MCF 10A (cell line): Measurements from ENCODE around the gene ITFG1. TPM values are rescaled to one million over a fixed set of nuclear protein-coding genes. Genes with fewer than 3 reads are reported as not detected.

ENCODE experiments used
- BruUV-seq: library from RNA; stranded (reverse); fragments of 400-500 nt; replicated peaks from 2 replicates; lab custom pipeline; 2021; lab: Mats Ljungman, UMichigan
- CTCF ChIA-PET: fragments of 300-600 bp; sonication (Branson Sonifier 250); formaldehyde crosslinking; extraction: SDS; loops from one replicate; lab custom pipeline; 2021; ENCODE audit warnings: antibody characterized with exemption, inconsistent platforms; lab: Yijun Ruan, JAX
- POLR2A ChIA-PET: fragments of 300-600, 350-650 bp; sonication (Branson Sonifier 250); formaldehyde crosslinking; extraction: SDS; loops from one replicate; lab custom pipeline; 2020; ENCODE audit warnings: antibody characterized with exemption, inconsistent platforms; lab: Yijun Ruan, JAX
- DNase-seq: peaks from one replicate; pipeline ENCODE4 v3.0.0-alpha.2; 2018; ENCODE audit not compliant: unreplicated experiment
- H3K27ac Mint-ChIP-seq: one replicate; pipeline ENCODE4 v1.8.0; 2022; ENCODE audit warnings: mild to moderate bottlenecking, low read depth, mixed read lengths; ENCODE audit not compliant: unreplicated experiment
- H3K27me3 Mint-ChIP-seq: one replicate; pipeline ENCODE4 v1.8.0; 2022; ENCODE audit warnings: mixed read lengths; ENCODE audit not compliant: insufficient read depth, unreplicated experiment
- H3K36me3 Mint-ChIP-seq: one replicate; pipeline ENCODE4 v1.8.0; 2022; ENCODE audit warnings: mild to moderate bottlenecking, moderate library complexity, mixed read lengths; ENCODE audit not compliant: insufficient read depth, unreplicated experiment
- H3K4me1 Mint-ChIP-seq: one replicate; pipeline ENCODE4 v1.8.0; 2022; ENCODE audit warnings: mixed read lengths; ENCODE audit not compliant: insufficient read depth, unreplicated experiment
- H3K4me3 Mint-ChIP-seq: one replicate; pipeline ENCODE4 v1.8.0; 2022; ENCODE audit warnings: mild to moderate bottlenecking, moderate library complexity, mixed read lengths; ENCODE audit not compliant: unreplicated experiment
- H3K9me3 Mint-ChIP-seq: one replicate; pipeline ENCODE4 v1.8.0; 2022; ENCODE audit warnings: mixed read lengths; ENCODE audit not compliant: unreplicated experiment
- CTCF ChIP-seq: fragments of 200-600 bp; IDR thresholded peaks from one replicate; pipeline ENCODE4 v1.8.0; 2022; ENCODE audit warnings: antibody characterized with exemption, mild to moderate bottlenecking; ENCODE audit not compliant: unreplicated experiment
- intact Hi-C: fragments of 100-400 bp; cut with micrococcal nuclease; formaldehyde crosslinking; loops from 2 replicates; pipeline ENCODE4 v1.14.1; 2022
- total RNA-seq: library from RNA; stranded (reverse); gene quantifications from 2 replicates; pipeline ENCODE4 v1.2.3, GENCODE V29; 2022

The ITFG1 gene
- total RNA-seq, 1 experiment from 2014 or later = 35.4 TPM

- no peak for DNase-seq
- CTCF ChIA-PET = interaction anchor here (0.6 kb wide), 1 partner anchor 24 kb away, joined by 3 read pairs; no protein-coding TSS in a partner anchor
- no peak overlapping the region for H3K27ac Mint-ChIP-seq
- H3K9me3 Mint-ChIP-seq = no peaks in the 10 kb centered on the region
- no TSS peak for BruUV-seq
- no peak for TF ChIP-seq CTCF
- POLR2A ChIA-PET = interaction anchor here (0.9 to 10.8 kb wide), 2 partner anchors 13 to 20 kb away, joined by 3 to 90 read pairs; partner anchors contain the start of genes ITFG1 and PHKB
- intact Hi-C loops = no loop called here
- no peaks in the 10 kb centered on the region for H3K27me3 Mint-ChIP-seq
- H3K4me3 Mint-ChIP-seq = no peak overlapping the region
- H3K4me1 Mint-ChIP-seq = peaks cover 16% of the 10 kb centered on the region
- peaks cover 4% of the 10 kb centered on the region for H3K36me3 Mint-ChIP-seq
Observed at GRCh38 chr16:47481698-47482374, 21.0 kb upstream of the ITFG1 start.

DNA sequence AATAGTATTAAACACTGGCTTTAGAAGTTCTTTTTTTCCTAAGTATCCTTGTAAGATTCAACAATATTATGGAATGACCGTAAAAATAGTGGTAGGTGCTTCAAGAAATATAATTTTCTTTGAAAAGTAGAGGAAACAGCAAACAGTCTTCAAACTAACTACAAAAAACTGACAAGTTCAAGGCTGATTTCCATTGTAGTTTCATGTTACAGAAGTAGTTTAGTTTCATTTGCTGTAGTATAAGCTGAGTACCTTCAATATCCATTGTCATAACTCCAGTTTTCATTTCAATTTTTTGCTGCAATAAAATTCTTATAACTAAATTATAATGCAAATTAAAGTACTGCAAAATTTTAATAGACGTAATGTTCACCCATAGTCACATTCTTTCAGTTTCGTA, 19.5 kb upstream of the ITFG1 start:
- ChIA-PET CTCF (interaction anchor here (0.9 to 1.1 kb wide), 2 partner anchors 11 to 677 kb away, joined by 3 to 5 read pairs; no protein-coding TSS in a partner anchor), POLR2A (interaction anchor here (0.6 to 10.8 kb wide), 3 partner anchors 18 to 731 kb away, joined by 3 to 90 read pairs (median 4); partner anchors contain the start of genes ITFG1 and PHKB)
- no peak for TF ChIP-seq CTCF
- Mint-ChIP-seq H3K4me3 (no peak overlapping the region), H3K36me3 (peaks cover 10% of the 10 kb centered on the region), H3K27me3 (no peaks in the 10 kb centered on the region), H3K4me1 (peaks cover 20% of the 10 kb centered on the region), H3K27ac (no peak overlapping the region), H3K9me3 (no peaks in the 10 kb centered on the region)
- no peak for DNase-seq
- intact Hi-C loops = no loop called here
- no TSS peak for BruUV-seq

DNA sequence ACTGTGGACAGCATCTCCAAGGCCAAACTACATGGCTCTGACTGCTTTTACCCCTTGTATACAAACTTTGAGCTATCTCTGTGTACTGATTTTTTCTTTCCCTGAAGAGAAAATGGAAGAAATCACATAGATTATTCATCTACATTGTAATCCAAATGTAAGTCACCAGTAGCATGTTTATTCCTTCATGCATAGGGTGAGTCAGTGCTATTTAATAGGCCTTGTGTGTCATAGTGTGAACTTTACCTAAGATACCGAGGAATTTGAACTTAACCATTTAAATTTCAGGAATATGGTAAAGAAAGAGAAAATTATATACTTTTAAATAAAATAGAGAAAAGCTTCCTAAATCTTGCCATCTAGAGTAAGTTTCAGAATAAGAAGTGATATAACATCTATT, 16.8 kb upstream of the ITFG1 start:
- TF ChIP-seq CTCF = no peak
- ChIA-PET POLR2A (interaction anchor here (0.9 to 10.8 kb wide), 3 partner anchors 16 to 43 kb away, joined by 3 to 90 read pairs (median 4); partner anchors contain the start of genes ITFG1 and PHKB), CTCF (interaction anchor here (0.6 to 2.2 kb wide), 3 partner anchors 11 to 145 kb away, joined by 3 to 6 read pairs (median 5); partner anchors contain the start of genes ITFG1 and PHKB)
- H3K4me3 Mint-ChIP-seq = no peak overlapping the region
- BruUV-seq = no TSS peak
- peaks cover 15% of the 10 kb centered on the region for H3K36me3 Mint-ChIP-seq
- H3K9me3 Mint-ChIP-seq = no peaks in the 10 kb centered on the region
- peak; percentile 40 for DNase-seq
- H3K27ac Mint-ChIP-seq = no peak overlapping the region
- H3K4me1 Mint-ChIP-seq = peaks cover 20% of the 10 kb centered on the region
- intact Hi-C loops = no loop called here
- no peaks in the 10 kb centered on the region for H3K27me3 Mint-ChIP-seq

GRCh38 chr16:47476654-47477345, 15.9 kb upstream of the ITFG1 start:
- H3K36me3 Mint-ChIP-seq = peaks cover 15% of the 10 kb centered on the region
- peaks cover 20% of the 10 kb centered on the region for H3K4me1 Mint-ChIP-seq
- H3K27ac Mint-ChIP-seq = no peak overlapping the region
- no peak overlapping the region for H3K4me3 Mint-ChIP-seq
- intact Hi-C loops = no loop called here
- ChIA-PET CTCF (interaction anchor here (0.7 to 2.2 kb wide), 2 partner anchors 10 to 783 kb away, joined by 3 to 5 read pairs; no protein-coding TSS in a partner anchor), POLR2A (interaction anchor here (10.8 kb wide), 1 partner anchor 15 kb away, joined by 90 read pairs; the partner anchor contains the start of genes ITFG1 and PHKB)
- H3K27me3 Mint-ChIP-seq = no peaks in the 10 kb centered on the region
- BruUV-seq = no TSS peak
- no peak for DNase-seq
- H3K9me3 Mint-ChIP-seq = no peaks in the 10 kb centered on the region
- no peak for TF ChIP-seq CTCF
